Urothelium cell line (cell line): ENCODE data around the gene MPV17.
"Not testable (repeated sequence)": the region's sequence is repeated elsewhere in the genome, so short reads cannot be mapped to it uniquely, and the experiment has no call there.

Source experiments
- DNase-seq: peaks from one replicate; pipeline ENCODE4 v3.0.0; 2011; ENCODE audit warnings: low spot score, mixed read lengths
- FAIRE-seq: peaks from 2 replicates; lab custom pipeline; 2011; peaks lifted over from hg19 to GRCh38; lab: Jason Lieb, UNC

MPV17 gene, protein sequence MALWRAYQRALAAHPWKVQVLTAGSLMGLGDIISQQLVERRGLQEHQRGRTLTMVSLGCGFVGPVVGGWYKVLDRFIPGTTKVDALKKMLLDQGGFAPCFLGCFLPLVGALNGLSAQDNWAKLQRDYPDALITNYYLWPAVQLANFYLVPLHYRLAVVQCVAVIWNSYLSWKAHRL

DNA sequence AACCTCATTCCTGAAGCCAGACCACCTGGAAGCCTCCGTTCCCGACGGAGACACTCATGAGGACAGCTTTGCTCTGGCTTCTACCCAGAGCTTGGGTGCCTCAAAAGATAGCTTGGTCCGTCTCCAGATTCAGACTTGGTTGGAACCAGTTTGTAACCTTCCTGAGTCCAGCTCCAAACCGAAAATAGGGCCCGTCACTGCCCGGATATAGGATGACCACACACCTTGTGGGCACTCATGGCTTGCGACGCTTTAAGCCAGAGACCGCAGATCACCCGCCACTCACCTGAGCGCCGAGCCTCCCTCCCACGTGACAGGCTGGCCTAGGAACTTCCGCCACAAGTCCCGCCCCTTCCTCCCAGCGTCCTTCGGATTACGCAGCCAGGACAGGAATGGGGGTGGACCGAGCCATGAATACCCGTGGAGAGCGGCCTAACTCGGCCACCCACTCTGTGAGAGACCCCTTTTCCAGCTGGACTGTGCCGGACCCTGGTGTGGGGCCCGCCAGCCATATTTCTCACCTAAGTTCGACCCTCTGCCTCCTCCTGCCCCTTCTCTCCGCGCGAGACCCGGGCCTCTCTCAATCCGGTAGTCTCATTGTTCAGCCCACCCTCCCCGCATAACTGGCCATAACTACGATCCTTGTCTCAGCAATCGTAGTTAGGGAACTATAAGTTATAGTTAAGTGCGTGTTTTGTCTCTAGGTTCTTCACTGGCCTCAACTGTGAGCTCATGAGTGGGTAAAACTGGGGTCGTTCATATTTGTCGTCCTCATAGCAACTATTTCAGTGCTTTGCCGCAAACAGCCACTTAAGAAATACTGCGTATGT is at the start of gene MPV17:
MPV17 (minus strand) TSS at position 332 of the 830 bp plus-strand sequence. CDS start 580 bp downstream, outside the sequence.
- FAIRE-seq = peak; percentile 20

DNA sequence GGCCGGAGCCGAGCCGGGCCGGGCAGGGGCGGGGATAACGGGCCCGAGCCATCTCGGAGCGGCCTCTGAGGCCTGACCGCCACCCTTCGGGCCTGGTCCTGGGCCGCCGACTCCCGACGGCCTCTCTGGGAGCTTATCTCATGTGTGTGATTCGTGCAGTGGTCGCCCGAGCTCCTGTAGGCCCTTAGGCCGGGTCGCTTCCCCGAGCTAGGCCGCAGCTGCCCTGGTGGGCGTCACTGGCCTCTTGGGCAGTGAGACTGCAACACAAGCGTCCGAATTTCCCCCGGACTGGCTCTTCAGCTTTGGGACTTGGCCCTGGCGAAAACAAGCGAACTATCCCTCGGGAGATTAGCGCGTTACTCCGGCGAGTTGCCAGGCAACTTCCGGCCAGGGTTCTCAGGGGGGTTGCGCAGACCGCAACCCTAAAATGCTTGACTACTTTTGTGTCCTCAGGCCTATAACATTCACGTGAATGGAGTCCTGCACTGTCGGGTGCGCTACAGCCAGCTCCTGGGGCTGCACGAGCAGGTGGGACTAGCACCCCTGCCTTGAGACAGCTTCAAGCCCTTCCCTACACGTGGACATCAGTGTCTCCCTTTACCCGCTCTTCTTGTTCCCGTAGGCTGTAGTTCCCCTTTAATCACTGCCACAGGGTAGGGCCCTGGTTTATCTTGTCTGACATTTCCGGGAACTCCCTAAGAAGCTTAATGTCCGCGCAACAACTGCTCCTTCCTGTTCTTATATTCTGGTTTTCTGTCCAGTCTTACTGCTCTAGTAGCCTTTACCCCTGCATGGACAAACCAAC is 48.1 kb upstream of the MPV17 start:
- FAIRE-seq (no peak), DNase-seq (no peak)

More for the DNA sequence above, at the start of gene MPV17:
- DNase-seq = peak; percentile 98

DNA sequence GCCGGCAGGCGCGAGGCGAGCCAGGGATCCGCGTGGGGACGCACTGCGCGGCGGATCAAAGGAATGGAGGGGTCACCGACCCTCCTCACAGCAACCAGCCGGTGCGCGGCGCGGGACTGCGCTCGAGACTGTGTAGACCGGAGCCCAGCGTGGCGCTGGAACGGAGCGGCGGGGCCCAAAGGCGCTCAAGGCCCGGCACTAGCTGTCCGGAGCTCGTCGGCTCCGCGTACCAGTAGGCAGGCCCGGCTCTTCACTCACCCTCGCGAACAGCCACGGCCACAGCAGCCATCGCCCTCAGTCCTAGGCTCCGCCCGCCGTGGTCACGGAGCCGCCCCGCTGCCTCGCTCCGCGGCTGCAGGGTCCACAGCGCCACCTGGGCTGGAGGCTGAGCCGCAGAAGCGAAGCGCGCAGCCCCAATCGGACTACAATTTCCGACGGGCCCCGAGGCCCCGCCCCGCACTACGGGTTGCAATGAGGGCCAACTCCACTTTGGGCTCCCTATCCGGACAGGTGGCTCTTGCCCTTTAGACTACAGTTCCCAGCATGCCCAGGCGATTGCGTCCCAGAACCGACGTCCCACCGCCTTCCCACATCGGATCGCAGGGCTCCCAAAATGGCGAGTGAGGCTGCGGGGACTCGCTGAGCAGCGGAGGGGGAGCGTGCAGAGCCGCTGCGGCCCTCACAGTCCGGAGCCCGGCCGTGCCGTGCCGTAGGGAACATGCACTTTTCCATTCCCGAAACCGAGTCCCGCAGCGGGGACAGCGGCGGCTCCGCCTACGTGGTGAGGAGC is 47.3 kb upstream of the MPV17 start, which contains the start of the genes EIF2B4 and SNX17:
EIF2B4 (minus strand) TSS at position 313 of the 790 bp plus-strand sequence; CDS start at position 289, 24 bp downstream.
SNX17 (plus strand) TSS at position 591 of the 790 bp plus-strand sequence; CDS start at position 719, 128 bp downstream.
- DNase-seq (peak; percentile 99), FAIRE-seq (peak; percentile 74)

DNA sequence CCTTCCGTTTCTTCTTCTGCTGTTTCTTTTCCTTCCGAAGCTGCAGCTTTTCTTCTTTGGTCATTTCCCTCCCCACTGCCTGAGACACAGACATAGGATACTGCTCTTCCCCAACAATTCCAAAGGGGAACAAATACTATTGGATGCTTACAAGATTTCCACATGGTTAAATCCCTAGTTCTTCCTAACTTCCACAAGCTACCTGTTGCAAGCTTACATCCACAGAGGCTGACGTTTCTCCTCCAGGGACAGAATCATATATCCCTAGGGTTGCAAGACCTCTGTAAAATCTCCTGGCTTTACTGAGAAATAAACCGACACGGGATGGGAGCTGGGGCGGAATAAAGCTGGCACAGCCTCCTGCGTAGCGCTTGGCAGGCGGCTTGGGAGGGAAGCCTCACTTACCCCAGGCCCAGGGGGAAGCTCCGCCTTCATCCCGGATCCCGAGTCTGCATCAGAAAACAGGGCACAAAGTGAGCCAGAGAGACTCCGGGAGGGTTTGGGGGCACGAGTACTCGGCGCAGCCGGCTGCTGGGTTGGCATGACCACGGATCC is 46.7 kb upstream of the MPV17 start:
- FAIRE-seq (no peak), DNase-seq (peak; percentile 76)

DNA sequence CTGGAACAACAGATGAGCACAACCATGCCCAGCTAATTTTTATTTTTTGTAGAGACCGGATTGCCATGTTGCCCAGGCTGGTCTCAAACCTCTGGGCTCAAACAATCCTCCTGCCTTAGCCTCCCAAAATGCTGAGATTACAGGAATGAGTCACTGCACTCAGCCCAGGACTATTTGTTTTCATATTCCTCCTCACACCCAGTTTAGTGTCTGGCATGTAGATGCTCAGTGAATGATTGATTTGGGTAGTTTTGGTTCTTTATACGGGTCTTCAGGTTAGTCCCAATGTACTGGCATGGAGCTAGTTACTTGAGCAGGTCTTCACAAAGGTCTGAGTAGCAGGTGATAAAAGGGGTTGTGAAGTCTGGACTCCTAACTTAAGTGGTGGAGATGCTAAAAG is 41.0 kb upstream of the MPV17 start:
- FAIRE-seq (no peak), DNase-seq (no peak)

DNA sequence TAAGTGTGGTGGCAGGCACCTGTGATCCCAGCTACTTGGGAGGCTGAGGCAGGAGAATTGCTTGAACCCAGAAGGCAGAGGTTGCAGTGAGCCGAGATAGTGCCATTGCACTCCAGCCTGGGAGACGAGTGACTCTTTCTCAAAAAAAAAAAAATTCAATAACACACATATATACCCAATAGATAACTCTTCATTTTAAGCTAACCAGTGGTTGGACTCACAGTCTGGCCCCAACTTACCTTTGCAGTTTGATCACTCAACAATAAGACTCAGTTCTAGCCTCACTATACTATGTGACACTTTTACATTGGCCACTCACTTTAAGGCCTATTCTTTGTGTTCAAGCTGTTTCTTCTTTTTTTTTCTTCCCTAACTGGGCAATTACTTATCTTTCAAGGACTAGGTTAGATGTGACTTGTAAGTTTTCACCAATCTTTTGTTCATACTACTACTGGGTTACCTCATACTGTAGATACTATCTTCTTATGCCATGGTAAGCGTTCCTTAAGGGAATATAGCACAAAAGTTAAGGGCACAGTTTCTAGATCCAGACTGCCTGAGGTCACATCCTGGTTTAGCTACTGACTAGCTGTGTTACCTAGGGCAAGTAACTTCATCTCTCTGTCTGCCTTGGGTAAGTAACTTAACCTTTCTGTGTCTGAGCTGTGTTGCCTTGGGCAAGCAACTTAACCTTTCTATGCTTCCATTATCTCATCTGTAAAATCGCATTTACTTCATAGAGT is 40.0 kb upstream of the MPV17 start:
- DNase-seq (no peak), FAIRE-seq (no peak)

DNA sequence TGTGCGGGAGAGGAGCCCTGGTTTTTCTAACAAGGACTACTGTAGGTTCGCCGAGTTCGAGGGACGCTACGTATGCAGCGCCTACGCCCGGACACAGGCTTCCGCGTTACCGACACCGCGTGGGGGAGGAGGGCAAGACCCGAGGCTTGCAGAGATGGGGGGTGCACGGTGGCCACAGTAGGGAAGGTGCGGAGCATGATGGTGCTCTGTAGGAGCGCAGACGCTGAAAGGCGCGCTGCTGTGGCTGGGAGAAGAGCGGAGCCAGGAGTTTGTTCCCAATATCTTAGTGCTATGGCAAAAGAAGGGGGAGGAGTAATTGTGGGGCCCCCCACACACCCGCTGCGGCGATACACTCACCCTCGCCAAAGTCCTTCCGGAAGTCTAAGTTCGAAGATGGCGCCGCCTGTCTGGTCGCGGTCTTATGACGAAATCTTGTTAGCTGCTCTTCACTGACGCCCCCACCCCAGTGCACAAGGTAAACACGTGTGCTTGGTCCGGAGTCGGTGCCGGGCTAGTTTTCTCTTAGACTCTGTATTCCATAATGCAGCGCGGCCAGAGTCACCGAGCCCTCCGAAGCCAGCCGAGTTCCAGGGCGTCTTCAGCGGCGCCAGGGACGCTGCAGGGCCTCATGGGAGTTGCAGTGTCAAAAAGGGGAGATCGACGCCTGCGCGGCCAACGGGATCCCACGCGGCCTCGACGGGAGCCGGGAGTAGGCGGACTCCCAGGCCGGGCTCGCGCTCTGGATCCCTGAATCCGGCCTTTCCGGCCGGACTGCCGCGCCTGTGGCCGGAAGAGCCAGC is 33.7 kb upstream of the MPV17 start, which contains the start of gene GTF3C2:
GTF3C2 (minus strand) TSS at position 383 of the 800 bp plus-strand sequence. CDS start 13,210 bp downstream, outside the sequence.
- FAIRE-seq = no peak

DNA sequence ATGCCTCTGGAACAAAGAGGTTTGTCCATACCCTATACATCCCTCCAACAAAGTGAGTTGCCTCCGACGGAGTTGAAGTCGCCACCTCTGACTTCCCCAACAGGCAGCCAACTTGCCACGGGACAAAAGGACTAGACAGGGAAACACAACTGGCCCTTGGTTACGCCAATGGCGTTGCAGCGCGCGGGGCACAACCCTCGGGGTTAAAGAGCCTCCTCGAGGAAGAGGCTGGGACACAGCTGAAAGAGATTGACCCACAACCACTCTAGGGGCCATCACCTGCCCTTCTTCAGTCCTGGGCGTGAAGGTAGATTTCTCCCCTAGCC is 33.1 kb upstream of the MPV17 start:
- no peak for FAIRE-seq
- peak; percentile 49 for DNase-seq

More for the DNA sequence above, 33.7 kb upstream of the MPV17 start, which contains the start of gene GTF3C2:
- DNase-seq = peak; percentile 98

DNA sequence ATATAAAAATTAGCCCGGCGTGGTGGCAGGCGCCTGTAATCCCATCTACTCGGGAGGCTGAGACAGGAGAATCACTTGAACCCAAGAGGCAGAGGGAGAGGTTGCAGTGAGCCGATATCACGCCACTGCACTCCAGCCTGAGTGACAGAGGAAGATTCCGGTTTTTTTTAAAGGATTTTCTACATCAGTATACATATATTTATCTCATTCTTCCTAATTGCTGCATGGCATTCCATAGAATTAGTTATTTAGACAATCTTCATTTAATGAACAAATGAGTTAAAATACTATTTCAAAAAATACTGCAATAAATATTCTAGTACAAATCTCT is 31.7 kb upstream of the MPV17 start:
- FAIRE-seq (no peak), DNase-seq (no peak)

DNA sequence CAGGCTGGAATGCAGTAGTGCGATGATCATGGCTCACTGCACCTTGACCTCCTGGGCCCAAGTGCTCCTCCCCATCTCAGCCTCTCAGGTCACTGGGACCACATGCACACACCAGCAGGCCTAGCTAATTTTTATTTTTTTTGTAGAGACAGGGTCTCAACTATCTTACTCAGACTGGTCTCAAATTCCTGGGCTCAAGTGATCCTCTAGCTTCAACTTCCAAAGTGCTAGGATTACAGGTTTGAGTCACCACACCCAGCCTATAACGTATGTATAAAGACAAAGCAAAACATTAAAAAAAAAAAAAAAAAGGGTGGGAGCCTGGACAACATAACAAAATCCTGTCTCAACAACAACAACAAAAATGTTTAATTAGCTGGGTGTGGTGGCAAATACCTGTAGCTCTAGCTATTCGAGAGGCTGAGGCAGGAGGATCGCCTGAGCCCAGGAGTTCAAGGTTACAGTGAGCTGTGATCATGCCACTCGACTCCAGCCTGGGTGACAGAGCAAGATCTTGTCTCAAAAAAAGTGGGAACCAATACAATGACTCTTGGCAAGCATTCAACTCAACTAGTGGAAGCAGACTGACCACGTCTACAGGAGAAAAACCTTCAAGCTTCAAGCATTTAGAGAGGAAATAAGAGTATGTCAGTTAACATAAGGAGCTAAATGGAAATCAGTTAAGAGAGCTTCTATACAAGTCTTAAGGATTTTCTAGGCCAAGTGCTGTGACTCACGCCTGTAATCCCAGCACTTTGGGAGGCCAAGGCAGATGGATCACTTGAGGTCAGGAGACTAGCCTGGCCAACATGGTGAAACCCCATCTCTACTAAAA is 31.1 kb upstream of the MPV17 start:
- DNase-seq (no peak), FAIRE-seq (no peak)

DNA sequence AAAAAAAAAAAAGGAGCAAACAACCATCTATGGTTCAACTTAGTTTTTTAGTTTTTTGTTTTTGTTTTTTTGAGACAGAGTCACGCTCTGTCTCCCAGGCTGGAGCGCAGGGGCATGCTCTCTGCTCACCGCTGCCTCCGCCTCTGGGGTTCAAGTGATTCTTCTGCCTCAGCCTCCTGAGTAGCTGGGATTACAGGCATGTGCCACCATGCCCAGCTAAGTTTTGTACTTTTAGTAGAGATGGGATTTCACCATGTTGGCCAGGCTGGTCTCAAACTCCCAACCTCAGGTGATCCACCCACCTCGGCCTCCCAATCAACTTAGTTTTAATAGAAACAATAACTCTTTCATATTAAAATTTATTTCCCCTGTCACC is 30.5 kb upstream of the MPV17 start:
- DNase-seq, FAIRE-seq: not testable (repeated sequence)

DNA sequence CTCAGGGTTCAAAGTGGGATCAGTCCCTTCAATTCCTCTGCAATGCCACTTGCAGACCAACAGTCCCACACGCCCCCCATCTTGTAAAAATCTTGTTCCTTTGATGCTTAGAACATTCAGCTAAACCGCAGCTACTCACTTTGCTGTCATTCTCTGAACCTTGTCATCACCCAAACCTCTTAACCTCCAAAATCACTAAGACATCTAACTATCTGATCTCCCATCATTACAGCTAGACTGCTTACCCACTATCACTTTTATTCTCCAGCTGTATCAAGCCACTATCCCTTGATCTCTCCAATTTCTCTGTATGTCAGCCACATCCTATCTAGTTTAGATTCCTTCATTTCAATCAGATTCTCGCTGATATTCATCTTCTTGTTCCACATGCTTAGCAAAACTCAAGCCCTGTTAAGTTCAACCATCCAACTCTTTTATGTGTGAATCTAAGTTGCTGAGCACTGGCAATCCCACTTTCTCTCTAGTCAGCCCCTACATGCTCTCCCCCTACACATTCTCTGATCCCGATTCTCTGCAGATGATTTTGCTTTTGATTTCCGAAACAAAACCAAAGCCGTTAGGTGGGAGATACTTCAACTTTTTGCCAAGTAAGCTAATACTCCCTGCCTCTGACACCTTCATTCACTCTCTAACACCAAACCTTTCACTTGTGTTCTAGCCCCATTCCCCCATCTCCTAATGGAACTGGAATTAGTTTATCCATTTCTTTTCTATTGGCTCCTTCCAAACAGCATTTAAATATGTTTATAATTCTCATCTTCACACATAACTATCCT is 29.1 kb upstream of the MPV17 start:
- DNase-seq = no peak
- no peak for FAIRE-seq

DNA sequence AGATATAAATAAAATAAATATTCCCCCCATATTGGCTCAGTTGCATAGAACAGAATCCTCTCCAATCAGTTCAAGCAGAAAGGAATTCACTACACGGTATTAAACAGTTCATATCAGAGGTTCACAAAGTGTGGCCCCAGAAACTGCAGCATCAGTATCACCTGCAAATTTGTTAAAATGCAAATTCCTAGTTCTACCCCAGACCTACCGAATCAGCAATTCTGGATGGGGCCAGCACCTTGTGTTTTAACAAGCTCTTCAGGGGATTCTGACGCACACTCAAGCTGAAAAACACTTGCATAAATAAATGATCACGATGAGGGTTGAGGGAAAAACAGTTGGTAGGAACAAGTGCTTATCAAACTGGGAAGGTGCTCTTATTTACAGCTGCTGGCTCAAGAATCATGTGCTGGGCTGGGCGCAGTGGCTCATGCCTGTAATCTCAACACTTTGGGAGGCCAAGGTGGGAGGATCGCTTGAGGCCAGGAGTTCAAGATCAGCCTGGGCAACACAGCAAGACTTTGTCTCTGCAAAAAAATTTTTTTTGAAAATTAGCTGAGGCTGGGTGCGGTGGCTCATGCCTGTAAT is 27.3 kb upstream of the MPV17 start:
- FAIRE-seq = no peak
- no peak for DNase-seq

DNA sequence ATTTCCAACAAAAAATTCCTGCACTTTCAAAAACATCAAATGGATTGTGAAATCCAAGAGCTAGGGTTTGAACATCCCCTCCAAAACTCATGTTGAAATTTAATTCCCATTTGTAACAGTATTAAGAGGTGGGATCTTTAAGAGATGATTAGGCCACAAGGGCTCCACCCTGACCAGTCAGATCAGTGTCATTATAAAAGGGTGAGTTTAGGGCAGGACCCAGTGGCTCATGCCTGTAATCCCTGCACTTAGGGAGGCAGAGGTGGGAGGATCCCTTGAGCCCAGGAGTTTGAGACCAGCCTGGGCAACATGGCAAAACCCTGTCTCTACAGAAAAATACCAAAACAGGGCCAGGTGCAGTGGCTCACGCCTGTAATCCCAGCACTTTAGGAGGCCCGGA is 24.7 kb upstream of the MPV17 start:
- FAIRE-seq (no peak), DNase-seq (no peak)

DNA sequence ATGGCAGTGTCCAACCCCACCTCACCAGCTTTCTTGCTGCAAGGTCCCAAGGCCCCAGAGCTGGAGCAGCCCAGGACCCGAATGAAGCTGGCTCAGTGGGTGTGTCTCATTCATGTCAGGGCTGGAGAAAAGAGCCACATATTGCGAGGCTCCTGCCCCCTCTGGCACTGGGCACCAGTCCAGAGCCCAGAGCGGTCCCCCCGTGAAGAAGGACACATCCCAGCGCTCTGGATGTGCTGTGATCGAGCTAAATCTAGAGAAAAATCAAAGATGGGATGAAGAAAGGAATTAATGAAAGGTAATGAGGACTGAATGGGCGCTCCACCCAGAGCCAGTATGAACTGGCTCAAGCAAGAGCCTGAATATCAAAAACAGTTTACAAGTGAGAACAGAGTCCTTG is 13.3 kb upstream of the MPV17 start:
- DNase-seq (no peak), FAIRE-seq (no peak)

DNA sequence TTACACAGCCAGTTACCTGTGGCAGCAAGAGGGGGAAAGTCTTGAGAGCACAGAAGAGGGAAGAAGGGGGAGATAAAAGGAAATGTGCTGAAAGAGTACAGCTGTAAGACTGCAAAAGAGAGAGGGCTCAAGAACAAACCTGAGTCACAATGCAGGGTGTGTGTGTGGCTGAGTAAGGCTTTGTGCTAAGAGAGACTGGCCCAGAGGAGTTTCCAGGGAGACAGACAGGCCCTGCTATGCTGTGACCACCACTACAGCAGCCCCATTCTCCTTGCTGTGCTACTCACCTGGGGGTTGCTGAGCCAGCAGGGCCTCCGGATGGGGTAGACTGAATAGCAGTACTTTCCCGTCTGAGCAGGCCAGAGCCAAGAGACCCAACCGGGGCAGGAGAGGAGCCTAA is 12.4 kb upstream of the MPV17 start:
- DNase-seq (no peak), FAIRE-seq (no peak)

DNA sequence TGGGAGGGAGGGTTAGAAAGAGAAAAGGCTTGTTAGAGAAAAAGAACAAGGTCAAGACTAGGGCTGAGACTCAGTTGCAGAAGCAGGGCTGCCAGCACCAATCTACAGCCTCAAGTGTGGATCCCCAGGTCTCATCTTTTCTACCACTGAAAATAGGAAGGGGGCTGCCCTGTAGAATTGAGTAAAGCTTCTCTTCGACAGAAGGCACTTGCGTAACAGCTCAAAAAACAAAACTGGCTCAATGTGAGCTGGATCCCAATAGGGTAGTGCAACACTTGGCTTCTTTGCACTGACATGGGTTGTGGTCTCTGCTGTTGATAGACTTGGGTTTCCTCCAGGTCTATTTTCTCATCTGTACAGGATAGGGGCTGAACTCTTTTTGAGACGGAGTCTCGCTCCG is 1.8 kb upstream of the MPV17 start:
- FAIRE-seq (no peak), DNase-seq (no peak)
